GM19023 (cell line): ENCODE measurements around the gene DSCAM.
"Not testable (repeated sequence)": the region's sequence is repeated elsewhere in the genome, so short reads cannot be mapped to it uniquely, and the experiment has no call there.

Experiments
- ATAC-seq: cut with Tn5 transposase; IDR thresholded peaks from one replicate; pipeline ENCODE4 v1.9.1; 2021; ENCODE audit warnings: mild to moderate bottlenecking, moderate library complexity; ENCODE audit not compliant: unreplicated experiment

DSCAM gene

GRCh38 chr21:40074198-40074597 lies 772.8 kb downstream of the DSCAM start:
- ATAC-seq = no peak

GRCh38 chr21:40073642-40074041 lies 773.3 kb downstream of the DSCAM start:
- ATAC-seq = no peak

GRCh38 chr21:40070871-40071270 lies 776.1 kb downstream of the DSCAM start:
- no peak for ATAC-seq

- ATAC-seq = no peak
Measured at GRCh38 chr21:40067751-40068150, 779.2 kb downstream of the DSCAM start.

GRCh38 chr21:40066221-40066620 lies 780.7 kb downstream of the DSCAM start:
- ATAC-seq = no peak

GRCh38 chr21:40060083-40060677 lies 786.8 kb downstream of the DSCAM start:
- ATAC-seq = no peak

- no peak for ATAC-seq
Measured at GRCh38 chr21:40057331-40057730, 789.6 kb downstream of the DSCAM start.

- ATAC-seq = no peak
Measured at GRCh38 chr21:40056031-40056430, 790.9 kb downstream of the DSCAM start.

- no peak for ATAC-seq
Measured at GRCh38 chr21:40054403-40054802, 792.6 kb downstream of the DSCAM start.

GRCh38 chr21:40053007-40053406 lies 794.0 kb downstream of the DSCAM start:
- ATAC-seq = no peak

- ATAC-seq = no peak
Measured at GRCh38 chr21:40052276-40052675, 794.7 kb downstream of the DSCAM start.

GRCh38 chr21:40051801-40052200 lies 795.2 kb downstream of the DSCAM start:
- ATAC-seq = no peak

- ATAC-seq = no peak
Measured at GRCh38 chr21:40049931-40050290, 797.0 kb downstream of the DSCAM start.

GRCh38 chr21:40049031-40049930 lies 797.7 kb downstream of the DSCAM start:
- no peak for ATAC-seq

GRCh38 chr21:40047993-40048730 lies 798.8 kb downstream of the DSCAM start:
- no peak for ATAC-seq

GRCh38 chr21:40047211-40047610 lies 799.7 kb downstream of the DSCAM start:
- ATAC-seq = no peak

GRCh38 chr21:40043866-40044265 lies 803.1 kb downstream of the DSCAM start:
- ATAC-seq = no peak

- no peak for ATAC-seq
Measured at GRCh38 chr21:40043423-40043822, 803.5 kb downstream of the DSCAM start.

- ATAC-seq = no peak
Measured at GRCh38 chr21:40041446-40041845, 805.5 kb downstream of the DSCAM start.

- ATAC-seq = not testable (repeated sequence)
Measured at GRCh38 chr21:40033156-40033782, 813.7 kb downstream of the DSCAM start.

GRCh38 chr21:40029888-40030287 lies 817.1 kb downstream of the DSCAM start:
- no peak for ATAC-seq
